CD4-positive, CD25-positive, alpha-beta regulatory T cell (primary cell): ENCODE results near the gene ANKRD65. TPM values are rescaled to one million over a fixed set of nuclear protein-coding genes. Genes with fewer than 3 reads are reported as not detected.
"Not testable (repeated sequence)": the region's sequence is repeated elsewhere in the genome, so short reads cannot be mapped to it uniquely, and the experiment has no call there.

Source experiments
- ATAC-seq, 2 donors: fragments of 150-1000 bp; cut with Tn5 transposase; one replicate each; pipeline ENCODE4 v1.10.0; 2021; ENCODE audit warnings: low read depth in 2 of 2, moderate number of reproducible peaks in 2 of 2, moderate library complexity in 1 of 2
- DNase-seq, 3 donors: peaks; one replicate each; pipeline versions ENCODE4 v3.0.0 to v3.0.0-alpha.2; 2012 to 2022; ENCODE audit warnings: mixed read lengths in 1 of 3
- H3K27ac ChIP-seq: one replicate; pipeline ENCODE4 v1.7.0; 2013; ENCODE audit warnings: mild to moderate bottlenecking, low read length; ENCODE audit not compliant: insufficient read depth, poor library complexity, severe bottlenecking
- H3K27me3 ChIP-seq: one replicate; pipeline ENCODE4 v1.7.0; 2013; ENCODE audit warnings: low read length; ENCODE audit not compliant: control insufficient read depth, insufficient read depth
- H3K36me3 ChIP-seq: one replicate; pipeline ENCODE4 v1.7.0; 2013; ENCODE audit warnings: mild to moderate bottlenecking, low read length, moderate library complexity; ENCODE audit not compliant: control insufficient read depth, insufficient read depth
- H3K4me1 ChIP-seq: 2 replicates; pipeline ENCODE4 v1.7.0; 2013; ENCODE audit warnings: mild to moderate bottlenecking, low read length; ENCODE audit not compliant: insufficient read depth, control insufficient read depth, poor library complexity, severe bottlenecking
- H3K4me3 ChIP-seq: one replicate; pipeline ENCODE4 v1.7.0; 2013; ENCODE audit warnings: low read depth, mild to moderate bottlenecking, low read length, moderate library complexity
- H3K9me3 ChIP-seq, 2 experiments: 1 replicate in 1 of 2; 2 replicates in 1 of 2; pipeline ENCODE4 v1.7.0; 2013; ENCODE audit warnings: low read length in 2 of 2, mild to moderate bottlenecking in 1 of 2, moderate library complexity in 1 of 2; ENCODE audit not compliant: control insufficient read depth in 2 of 2
- H3K27ac Mint-ChIP-seq, 3 donors: one replicate each; pipeline ENCODE4 v1.8.0; 2020 to 2022; ENCODE audit warnings: mild to moderate bottlenecking in 3 of 3, mixed read lengths in 3 of 3, moderate library complexity in 2 of 3
- H3K27me3 Mint-ChIP-seq: one replicate; pipeline ENCODE4 v1.8.0; 2022; ENCODE audit warnings: mild to moderate bottlenecking, mixed read lengths
- H3K36me3 Mint-ChIP-seq: one replicate; pipeline ENCODE4 v1.8.0; 2020; ENCODE audit warnings: mixed read lengths
- H3K4me1 Mint-ChIP-seq, 4 donors: one replicate each; pipeline ENCODE4 v1.8.0; 2020 to 2022; ENCODE audit warnings: mixed read lengths in 4 of 4, mild to moderate bottlenecking in 1 of 4
- H3K4me3 Mint-ChIP-seq, 4 donors: one replicate each; pipeline ENCODE4 v1.8.0; 2020 to 2022; ENCODE audit warnings: mild to moderate bottlenecking in 4 of 4, mixed read lengths in 4 of 4, moderate library complexity in 3 of 4
- H3K9me3 Mint-ChIP-seq, 7 donors: one replicate each; pipeline ENCODE4 v1.8.0; 2020 to 2022; ENCODE audit warnings: mixed read lengths in 7 of 7, mild to moderate bottlenecking in 3 of 7, moderate library complexity in 2 of 7
- polyA plus RNA-seq, 4 donors: library from polyadenylated mRNA; unstranded; fragments of 300-500 nt; fragmentation: Illumina TruSeq; gene quantifications; one replicate each; pipeline ENCODE4 v1.2.3, GENCODE V29; 2021
- total RNA-seq: library from RNA; stranded (reverse); gene quantifications from one replicate; pipeline ENCODE4 v1.2.3, GENCODE V29; 2022

ANKRD65 gene
- total and polyA plus RNA-seq, 5 donors from 2014 or later, result 0.14 TPM; not detected in 4

DNA sequence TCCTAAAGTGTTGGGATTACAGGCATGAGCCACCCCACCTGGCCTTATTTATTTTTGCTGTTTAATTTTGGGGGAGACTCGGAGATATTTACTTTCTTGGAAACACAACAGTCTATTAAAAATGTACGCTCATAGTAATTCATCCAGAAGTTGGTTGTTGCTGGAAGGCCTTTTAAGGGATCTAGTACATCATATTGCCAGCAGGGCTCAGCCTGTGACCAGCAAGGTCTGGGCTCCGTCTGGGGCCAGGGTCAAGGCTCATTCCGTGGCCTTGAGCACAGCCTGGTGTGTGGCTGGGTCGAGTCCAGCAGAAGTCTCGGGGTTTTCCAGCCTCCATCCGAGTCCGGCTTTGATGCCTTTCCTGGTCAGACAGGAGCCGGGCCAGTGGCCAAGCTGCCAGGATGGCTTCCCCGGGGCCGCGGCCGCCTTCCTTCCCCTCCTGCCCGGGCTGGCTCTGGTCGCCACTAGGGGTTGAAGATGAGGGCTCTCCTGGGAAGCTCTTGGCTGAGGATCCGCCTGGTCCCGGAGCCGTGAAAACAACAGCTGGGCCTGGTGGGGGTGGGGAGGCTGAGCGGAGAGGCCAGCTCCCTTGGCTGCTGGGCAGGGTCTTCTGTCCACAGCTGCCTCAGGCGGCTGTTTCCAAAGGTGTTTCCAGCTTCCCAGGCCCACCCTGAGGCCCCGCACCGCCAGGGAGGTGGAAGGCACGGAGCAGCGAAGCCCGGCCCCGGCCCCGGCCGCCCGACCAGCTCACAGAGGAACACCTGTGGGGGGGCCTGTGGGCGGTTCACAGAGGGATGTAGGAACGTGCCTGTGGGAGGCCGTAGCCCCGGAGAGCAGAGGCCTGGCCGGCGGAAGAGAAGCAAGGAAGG lies 9.3 kb upstream of the ANKRD65 start:
- H3K36me3 ChIP-seq, result no peaks in the 10 kb centered on the region
- ATAC-seq, result no peak
- H3K27ac Mint-ChIP-seq, result peak overlapping the region in 1 of 3 donors; percentile 55

DNA sequence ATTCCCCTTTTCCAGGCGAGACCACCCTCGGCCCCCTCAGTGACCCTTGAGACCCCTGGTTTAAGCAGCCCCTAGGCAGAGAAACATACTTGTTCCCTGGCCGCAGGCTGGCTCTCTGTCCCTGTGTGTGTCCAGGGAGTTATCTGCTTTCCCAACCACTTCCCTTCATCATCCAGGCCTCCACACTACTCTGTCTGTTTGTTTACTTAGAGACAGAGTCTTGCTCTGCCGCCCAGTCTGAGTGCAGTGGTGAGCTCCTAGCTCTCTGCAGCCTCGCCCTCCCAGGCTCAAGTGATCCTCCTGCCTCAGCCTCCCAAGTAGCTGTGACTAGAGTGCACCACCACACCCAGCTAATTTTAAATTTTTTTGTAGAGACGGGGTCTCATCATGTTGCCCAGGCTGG lies 8.6 kb upstream of the ANKRD65 start:
- peak overlapping the region in 1 of 3 donors; percentile 55 for H3K27ac Mint-ChIP-seq
- no peaks in the 10 kb centered on the region for H3K36me3 ChIP-seq

More for the DNA sequence above, 9.3 kb upstream of the ANKRD65 start:
- Histone ChIP-seq H3K4me1 (peaks cover 11% of the 10 kb centered on the region), H3K9me3 (no peaks in the 10 kb centered on the region), H3K27me3 (peaks cover 4% of the 10 kb centered on the region), H3K4me3 (no peak overlapping the region), H3K27ac (no peak overlapping the region)
- peaks cover 26% of the 10 kb centered on the region for H3K27me3 Mint-ChIP-seq
- peaks cover 0 to 3% (median 0%) of the 10 kb centered on the region in 4 donors for H3K4me1 Mint-ChIP-seq
- H3K9me3 Mint-ChIP-seq, result peaks cover 0 to 3% (median 0%) of the 10 kb centered on the region in 7 donors
- no peak for DNase-seq
- no peaks in the 10 kb centered on the region for H3K36me3 Mint-ChIP-seq
- H3K4me3 Mint-ChIP-seq, result peak overlapping the region in 1 of 4 donors; percentile 3

DNA sequence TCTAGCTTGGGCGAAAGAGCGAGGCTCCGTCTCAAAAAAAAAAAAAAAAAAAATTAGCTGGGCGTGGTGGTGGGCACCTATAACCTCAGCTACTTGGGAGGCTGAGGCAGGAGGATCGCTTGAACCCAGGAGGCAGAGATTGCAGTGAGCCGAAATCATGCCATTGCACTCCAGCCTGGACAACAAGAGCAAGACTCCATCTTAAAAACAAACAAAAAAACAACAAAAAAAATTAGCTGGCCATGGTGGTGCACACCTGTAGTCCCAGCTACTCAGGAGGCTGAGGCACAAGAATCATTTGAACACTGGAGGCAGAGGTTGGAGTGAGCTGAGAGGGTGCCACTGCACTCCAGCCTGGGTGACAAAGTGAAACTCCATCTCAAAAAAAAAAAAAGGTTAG lies 7.9 kb upstream of the ANKRD65 start:
- not testable (repeated sequence) for H3K27me3 ChIP-seq, H3K36me3 Mint-ChIP-seq, ATAC-seq, H3K4me3 ChIP-seq, H3K36me3 ChIP-seq, H3K9me3 ChIP-seq, H3K27ac Mint-ChIP-seq, H3K4me1 ChIP-seq, H3K4me1 Mint-ChIP-seq, H3K9me3 Mint-ChIP-seq, H3K4me3 Mint-ChIP-seq, DNase-seq, H3K27ac ChIP-seq
- H3K27me3 Mint-ChIP-seq, result peaks cover 25% of the 10 kb centered on the region

More for the DNA sequence above, 8.6 kb upstream of the ANKRD65 start:
- Mint-ChIP-seq H3K9me3 (peaks cover 0 to 3% (median 0%) of the 10 kb centered on the region in 7 donors), H3K27me3 (peaks cover 25% of the 10 kb centered on the region), H3K4me1 (peaks cover 0 to 5% (median 0%) of the 10 kb centered on the region in 4 donors), H3K36me3 (no peaks in the 10 kb centered on the region), H3K4me3 (peak overlapping the region in 1 of 4 donors; percentile 3)
- ATAC-seq (no peak), DNase-seq (no peak)
- Histone ChIP-seq H3K27ac (no peak overlapping the region), H3K4me1 (peaks cover 8% of the 10 kb centered on the region), H3K9me3 (no peaks in the 10 kb centered on the region), H3K4me3 (no peak overlapping the region), H3K27me3 (no peaks in the 10 kb centered on the region)

DNA sequence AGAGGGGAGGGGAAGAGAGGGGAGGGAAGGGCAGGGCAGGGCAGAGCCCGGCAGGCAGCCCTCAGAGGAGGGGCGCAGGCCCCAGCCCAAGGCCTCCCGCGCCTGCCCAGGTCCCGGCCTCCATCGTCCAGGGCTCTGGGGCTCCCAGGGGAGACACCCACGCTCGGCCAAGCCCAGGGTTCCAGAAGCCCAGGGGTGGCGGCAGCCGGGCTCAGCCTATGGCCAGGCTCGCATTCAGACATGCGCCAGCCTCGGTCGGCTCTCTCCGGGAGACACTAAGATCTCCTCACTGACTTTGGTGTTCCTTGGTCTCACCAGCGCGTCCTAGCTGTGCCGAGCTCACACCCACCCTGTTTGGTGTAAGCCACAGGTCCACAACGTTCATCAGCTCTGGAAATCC lies 7.1 kb upstream of the ANKRD65 start:
- H3K27me3 Mint-ChIP-seq, result peaks cover 25% of the 10 kb centered on the region

DNA sequence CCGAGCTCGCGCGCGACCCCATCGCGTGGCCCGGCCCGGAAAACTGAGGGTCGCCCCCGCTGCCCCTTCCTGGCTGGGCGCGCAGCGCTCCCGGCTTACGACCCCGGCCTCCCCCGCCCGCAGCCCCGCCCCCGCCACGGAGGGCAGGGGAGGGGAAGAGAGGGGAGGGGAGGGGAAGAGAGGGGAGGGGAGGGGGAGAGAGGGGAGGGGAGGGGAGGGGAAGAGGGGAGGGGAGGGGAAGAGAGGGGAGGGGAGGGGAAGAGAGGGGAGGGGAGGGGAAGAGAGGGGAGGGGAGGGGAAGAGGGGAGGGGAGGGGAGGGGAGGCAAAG lies 6.7 kb upstream of the ANKRD65 start:
- no peak overlapping the region for H3K4me3 ChIP-seq
- ATAC-seq (no peak), DNase-seq (no peak)
- no peaks in the 10 kb centered on the region for H3K9me3 ChIP-seq
- Mint-ChIP-seq H3K4me3 (no peak overlapping the region), H3K4me1 (peaks cover 0 to 5% (median 0%) of the 10 kb centered on the region in 4 donors), H3K36me3 (no peaks in the 10 kb centered on the region), H3K9me3 (peaks cover 0 to 5% (median 0%) of the 10 kb centered on the region in 7 donors), H3K27me3 (peaks cover 25% of the 10 kb centered on the region), H3K27ac (no peak overlapping the region)
- H3K27me3 ChIP-seq, result no peaks in the 10 kb centered on the region
- no peak overlapping the region for H3K27ac ChIP-seq
- H3K4me1 ChIP-seq, result peaks cover 8% of the 10 kb centered on the region
- no peaks in the 10 kb centered on the region for H3K36me3 ChIP-seq

More for the DNA sequence above, 7.1 kb upstream of the ANKRD65 start:
- Mint-ChIP-seq H3K4me3 (peak overlapping the region in 2 of 4 donors; percentile 28 to 58), H3K4me1 (peaks cover 0 to 5% (median 0%) of the 10 kb centered on the region in 4 donors), H3K36me3 (no peaks in the 10 kb centered on the region), H3K9me3 (peaks cover 0 to 5% (median 0%) of the 10 kb centered on the region in 7 donors), H3K27ac (no peak overlapping the region)
- DNase-seq (no peak), ATAC-seq (no peak)
- no peaks in the 10 kb centered on the region for H3K9me3 ChIP-seq
- H3K27ac ChIP-seq, result no peak overlapping the region
- H3K27me3 ChIP-seq, result no peaks in the 10 kb centered on the region
- no peak overlapping the region for H3K4me3 ChIP-seq
- H3K36me3 ChIP-seq, result no peaks in the 10 kb centered on the region
- peaks cover 8% of the 10 kb centered on the region for H3K4me1 ChIP-seq

DNA sequence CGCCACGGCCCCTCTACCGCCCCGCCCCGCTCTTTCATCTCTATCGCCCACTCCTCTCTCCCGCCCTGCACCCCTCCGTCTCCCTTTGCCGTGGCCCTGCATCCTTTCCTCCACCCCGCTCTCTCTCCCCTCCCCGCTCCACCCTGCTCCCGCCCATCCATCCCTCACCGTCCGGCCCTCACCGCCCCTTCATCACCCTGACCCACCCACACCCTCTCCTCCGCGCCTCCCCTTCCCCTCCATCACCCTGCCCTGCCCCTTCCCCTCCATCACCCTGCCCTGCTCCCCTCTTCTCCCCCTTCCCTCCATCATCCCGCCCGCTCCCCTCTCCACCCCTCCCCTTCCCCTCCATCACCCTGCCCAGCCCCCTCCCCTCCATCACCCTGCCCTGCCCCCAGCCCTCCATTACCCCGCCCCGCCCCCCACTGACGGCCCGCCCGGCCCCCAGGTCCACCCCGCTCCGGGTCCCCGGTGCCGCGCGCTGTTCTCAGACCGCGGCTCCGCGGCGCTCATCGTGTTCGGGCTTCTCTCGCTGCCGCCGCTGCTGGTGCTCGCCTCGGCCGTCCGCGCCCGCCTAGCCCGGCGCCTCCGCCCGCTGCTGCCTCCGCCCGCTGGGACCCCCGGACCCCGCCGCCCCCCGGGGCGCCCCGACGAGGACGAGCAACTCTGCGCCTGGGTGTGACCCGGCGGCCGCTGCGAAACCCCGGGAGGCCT lies 6.2 kb upstream of the ANKRD65 start:
- no peaks in the 10 kb centered on the region for H3K9me3 ChIP-seq
- no peak overlapping the region for H3K4me3 Mint-ChIP-seq
- no peak overlapping the region for H3K27ac ChIP-seq
- H3K36me3 Mint-ChIP-seq, result no peaks in the 10 kb centered on the region
- H3K4me1 ChIP-seq, result peaks cover 8% of the 10 kb centered on the region
- H3K4me3 ChIP-seq, result no peak overlapping the region
- peaks cover 29% of the 10 kb centered on the region for H3K27me3 Mint-ChIP-seq
- H3K27me3 ChIP-seq, result no peaks in the 10 kb centered on the region
- no peak overlapping the region for H3K27ac Mint-ChIP-seq
- H3K9me3 Mint-ChIP-seq, result peaks cover 0 to 5% (median 0%) of the 10 kb centered on the region in 7 donors
- ATAC-seq (no peak), DNase-seq (no peak)
- H3K36me3 ChIP-seq, result no peaks in the 10 kb centered on the region
- H3K4me1 Mint-ChIP-seq, result peaks cover 0 to 5% (median 0%) of the 10 kb centered on the region in 4 donors

DNA sequence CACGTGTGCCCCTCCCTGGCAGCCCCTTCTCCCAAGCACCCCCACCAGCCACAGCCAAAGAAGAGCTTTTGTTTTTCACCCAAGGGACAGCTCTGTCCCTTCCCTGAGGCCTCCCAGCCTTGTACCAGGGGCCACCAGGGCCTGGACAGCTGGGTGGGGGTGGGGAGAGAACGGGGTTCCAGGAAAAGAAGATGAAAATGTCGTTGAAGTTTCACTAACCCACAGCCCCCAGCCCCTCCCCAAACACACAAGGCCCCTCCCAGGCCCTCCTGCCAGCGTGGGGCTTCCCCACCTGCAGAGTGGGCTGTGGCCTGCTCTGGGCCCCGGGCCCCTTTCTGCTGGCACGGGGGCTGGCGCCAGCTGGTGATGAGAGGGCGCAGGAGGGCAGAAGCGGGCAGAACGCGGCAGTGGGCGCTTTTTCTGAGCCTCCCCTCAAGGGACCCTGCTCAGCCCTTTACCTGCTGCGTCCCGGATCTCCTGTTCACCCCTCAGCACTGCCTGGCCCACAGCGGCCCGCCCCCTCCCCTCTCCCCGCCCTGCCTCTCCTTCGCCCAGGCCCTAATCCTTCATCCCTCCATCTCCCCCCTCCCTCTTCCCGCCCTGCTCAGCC lies 5.5 kb upstream of the ANKRD65 start:
- Histone ChIP-seq H3K27ac (no peak overlapping the region), H3K27me3 (no peaks in the 10 kb centered on the region), H3K36me3 (no peaks in the 10 kb centered on the region), H3K4me3 (no peak overlapping the region), H3K4me1 (peaks cover 8% of the 10 kb centered on the region), H3K9me3 (no peaks in the 10 kb centered on the region)
- peaks cover 0 to 5% (median 0%) of the 10 kb centered on the region in 4 donors for H3K4me1 Mint-ChIP-seq
- H3K4me3 Mint-ChIP-seq, result no peak overlapping the region
- DNase-seq (no peak), ATAC-seq (no peak)
- no peak overlapping the region for H3K27ac Mint-ChIP-seq
- H3K27me3 Mint-ChIP-seq, result peaks cover 33% of the 10 kb centered on the region
- H3K9me3 Mint-ChIP-seq, result peaks cover 0 to 5% (median 0%) of the 10 kb centered on the region in 7 donors
- H3K36me3 Mint-ChIP-seq, result no peaks in the 10 kb centered on the region
